Panc1 (cell line): Measurements from ENCODE around the gene GABPB1. TPM values are rescaled to one million over a fixed set of nuclear protein-coding genes. Genes with fewer than 3 reads are reported as not detected.

Experiments used
- ATAC-seq: fragments of 200-7000 bp; cut with Tn5 transposase; 2 replicates; pipeline ENCODE4 v1.9.1; 2020; ENCODE audit warnings: mild to moderate bottlenecking, moderate library complexity
- BruUV-seq: library from RNA; stranded (reverse); fragments of 400-500 nt; replicated peaks from 2 replicates; lab custom pipeline; 2021; lab: Mats Ljungman, UMichigan
- CTCF ChIA-PET: fragments of 300-600 bp; sonication (Branson Sonifier 250); formaldehyde crosslinking; loops from one replicate; lab custom pipeline; 2022; ENCODE audit warnings: antibody characterized with exemption; lab: Charles Lee
- POLR2A ChIA-PET: fragments of 300-600 bp; sonication (Branson Sonifier 250); formaldehyde crosslinking; loops from one replicate; lab custom pipeline; 2022; ENCODE audit warnings: antibody characterized with exemption; lab: Charles Lee
- DNase-seq: peaks from one replicate; pipeline ENCODE4 v3.0.0-alpha.2; 2010; ENCODE audit warnings: low read depth, low spot score
- H3K27ac ChIP-seq: 2 replicates; pipeline ENCODE4 v1.5.1; 2011; ENCODE audit warnings: mild to moderate bottlenecking, low read length, inconsistent platforms
- H3K27me3 ChIP-seq: fragments of 200-500 bp; sonication (Bioruptor generic); 2 replicates; pipeline ENCODE4 v1.6.0; 2014; ENCODE audit warnings: low read length, inconsistent platforms; ENCODE audit not compliant: control insufficient read depth, insufficient read depth
- H3K36me3 ChIP-seq: fragments of 200-500 bp; sonication (Bioruptor generic); 2 replicates; pipeline ENCODE4 v1.5.1; 2014; ENCODE audit warnings: inconsistent platforms, mild to moderate bottlenecking, low read length, moderate library complexity; ENCODE audit not compliant: control insufficient read depth, insufficient read depth
- H3K4me1 ChIP-seq: 2 replicates; pipeline ENCODE4 v1.5.1; 2011; ENCODE audit warnings: inconsistent platforms, mild to moderate bottlenecking, low read length, moderate library complexity; ENCODE audit not compliant: control insufficient read depth, insufficient read depth
- H3K4me3 ChIP-seq, 2 experiments: 2 replicates each; pipeline ENCODE4 v1.5.1; 2011 to 2012; ENCODE audit warnings: low read depth in 2 of 2, low read length in 2 of 2, mild to moderate bottlenecking in 2 of 2, inconsistent platforms in 1 of 2, moderate library complexity in 1 of 2
- H3K9me3 ChIP-seq: fragments of 200-500 bp; sonication (Bioruptor generic); 2 replicates; pipeline ENCODE4 v1.5.1; 2014; ENCODE audit warnings: low read depth, mild to moderate bottlenecking, inconsistent platforms, low read length, moderate library complexity; ENCODE audit not compliant: control insufficient read depth, insufficient read depth
- CTCF ChIP-seq: fragments of 450-650 bp; IDR thresholded peaks from 2 replicates; pipeline ENCODE4 v1.5.1; 2017; ENCODE audit warnings: mild to moderate bottlenecking
- POLR2AphosphoS5 ChIP-seq: IDR thresholded peaks from 2 replicates; pipeline ENCODE4 v1.6.1; 2012; ENCODE audit warnings: mild to moderate bottlenecking, low read depth, low read length, moderate library complexity
- REST ChIP-seq, 2 experiments: IDR thresholded peaks; 2 replicates each; pipeline ENCODE4 v1.6.1; 2011 to 2012; ENCODE audit warnings: low read depth in 2 of 2, control low read depth in 1 of 2, low read length in 1 of 2, mild to moderate bottlenecking in 1 of 2, moderate library complexity in 1 of 2; ENCODE audit not compliant: insufficient read depth in 1 of 2
- SIN3A ChIP-seq: IDR thresholded peaks from 2 replicates; pipeline ENCODE4 v1.6.1; 2012; ENCODE audit warnings: low read depth, mild to moderate bottlenecking, low read length, moderate library complexity, borderline replicate concordance; ENCODE audit not compliant: insufficient read depth
- TCF7L2 ChIP-seq: IDR thresholded peaks from 2 replicates; pipeline ENCODE4 v1.6.1; 2011; ENCODE audit warnings: mild to moderate bottlenecking, low read depth, low read length, inconsistent platforms
- in situ Hi-C: cut with HindIII; loops from 2 replicates; pipeline ENCODE4 v1.10.0; 2016; ENCODE audit warnings: low sequenced_read_pairs, low pct_unique_long_range_greater_than_20kb
- intact Hi-C: fragments of 100-400 bp; cut with micrococcal nuclease; formaldehyde crosslinking; loops from one replicate; pipeline ENCODE4 v1.10.0; 2022; ENCODE audit not compliant: unreplicated experiment
- total RNA-seq: library from RNA; stranded (reverse); gene quantifications from one replicate; pipeline ENCODE4 v1.2.1, GENCODE V29; 2021; ENCODE audit not compliant: unreplicated experiment

Gene GABPB1
- total RNA-seq, 1 experiment from 2014 or later: 20.0 TPM

GRCh38 chr15:50355980-50356379 lies 982 bp upstream of the GABPB1 start:
- H3K9me3 ChIP-seq: no peaks in the 10 kb centered on the region
- in situ Hi-C loops: no loop called here
- H3K4me3 ChIP-seq: peak overlapping the region; percentile 91 to 93
- ATAC-seq (no peak), DNase-seq (no peak)
- intact Hi-C loops: no loop called here
- POLR2A ChIA-PET: no interaction called here
- H3K36me3 ChIP-seq: peaks cover 12% of the 10 kb centered on the region; the same call in 1 of the 2 replicates
- CTCF ChIA-PET: no interaction called here
- BruUV-seq: no TSS peak
- no peak for TF ChIP-seq TCF7L2
- no peak for TF ChIP-seq SIN3A
- no peak for TF ChIP-seq POLR2AphosphoS5
- no peak for TF ChIP-seq REST (IDR thresholded peaks at IDR 0.05; ENCODE audit: insufficient read depth in 1 of 2, low read depth in 2 of 2, low read length in 1 of 2)
- no peak for TF ChIP-seq CTCF
- H3K27ac ChIP-seq: peak overlapping the region; percentile 100
- H3K4me1 ChIP-seq: peaks cover 15% of the 10 kb centered on the region
- no peaks in the 10 kb centered on the region for H3K27me3 ChIP-seq

- no peaks in the 10 kb centered on the region for H3K9me3 ChIP-seq
- no peaks in the 10 kb centered on the region for H3K27me3 ChIP-seq
- H3K4me1 ChIP-seq: peaks cover 15% of the 10 kb centered on the region
- in situ Hi-C loops: no loop called here
- ChIA-PET CTCF (no interaction called here), POLR2A (interaction anchor here (0.6 kb wide), 1 partner anchor 963 kb away, joined by 3 read pairs; no protein-coding TSS in a partner anchor)
- BruUV-seq: no TSS peak
- ATAC-seq (peak; percentile 7; the same call in 1 of the 2 replicates), DNase-seq (no peak)
- TF ChIP-seq CTCF: no peak
- no peak for TF ChIP-seq TCF7L2
- no peak for TF ChIP-seq SIN3A
- no peak for TF ChIP-seq REST (IDR thresholded peaks at IDR 0.05; ENCODE audit: insufficient read depth in 1 of 2, low read depth in 2 of 2, low read length in 1 of 2)
- no peak for TF ChIP-seq POLR2AphosphoS5
- peak overlapping the region; percentile 100 for H3K27ac ChIP-seq
- intact Hi-C loops: no loop called here
- peaks cover 12% of the 10 kb centered on the region; the same call in 1 of the 2 replicates for H3K36me3 ChIP-seq
- peak overlapping the region; percentile 91 to 93 for H3K4me3 ChIP-seq
Measured at GRCh38 chr15:50355619-50355905, 564 bp upstream of the GABPB1 start.
